Right ventricle myocardium superior (tissue), 1 donor: ENCODE results near the gene ALDH1A3. TPM values are rescaled to one million over a fixed set of nuclear protein-coding genes. Genes with fewer than 3 reads are reported as not detected.

Source experiments
- ATAC-seq: fragments of 200-7000 bp; cut with Tn5 transposase; one replicate; pipeline ENCODE4 v1.9.1; 2020; ENCODE audit warnings: mild to moderate bottlenecking; ENCODE audit not compliant: poor library complexity
- DNase-seq: peaks from one replicate; pipeline ENCODE4 v3.0.0-alpha.2; 2020
- intact Hi-C: fragments of 100-400 bp; cut with DNase I; formaldehyde crosslinking; loops from one replicate; pipeline ENCODE4 v1.11.2; 2022
- total RNA-seq: library from RNA; stranded (reverse); fragmentation: NEBNext Ultra II Directional; extraction: Animal tissue kit (Norgen Biotek cat#: 25700); gene quantifications from one replicate; pipeline ENCODE4 v1.2.1, GENCODE V29; 2021
- donor health status: DM: no; HTN: yes; CAD: no; lungs with severe emphysema.

Gene ALDH1A3
- total RNA-seq, 1 donor from 2014 or later: 2.9 TPM

GRCh38 chr15:100918034-100918689 is 38.5 kb downstream of the ALDH1A3 start:
- intact Hi-C loops: loop anchor here (5.0 kb wide), 1 partner anchor 89 kb away; no protein-coding TSS in a partner anchor
- DNase-seq (peak; percentile 89), ATAC-seq (peak; percentile 95)

- intact Hi-C loops: loop anchor here (5.0 kb wide), 1 partner anchor 88 kb away; no protein-coding TSS in a partner anchor
- peak; percentile 77 for ATAC-seq
- peak; percentile 72 for DNase-seq
These were observed 39.3 kb downstream of the ALDH1A3 start, which contains the start of gene LRRK1 for GRCh38 chr15:100918690-100919480. LRRK1 (plus strand) TSS chr15:100919357; CDS start chr15:100924633, 5,276 bp downstream.

DNA sequence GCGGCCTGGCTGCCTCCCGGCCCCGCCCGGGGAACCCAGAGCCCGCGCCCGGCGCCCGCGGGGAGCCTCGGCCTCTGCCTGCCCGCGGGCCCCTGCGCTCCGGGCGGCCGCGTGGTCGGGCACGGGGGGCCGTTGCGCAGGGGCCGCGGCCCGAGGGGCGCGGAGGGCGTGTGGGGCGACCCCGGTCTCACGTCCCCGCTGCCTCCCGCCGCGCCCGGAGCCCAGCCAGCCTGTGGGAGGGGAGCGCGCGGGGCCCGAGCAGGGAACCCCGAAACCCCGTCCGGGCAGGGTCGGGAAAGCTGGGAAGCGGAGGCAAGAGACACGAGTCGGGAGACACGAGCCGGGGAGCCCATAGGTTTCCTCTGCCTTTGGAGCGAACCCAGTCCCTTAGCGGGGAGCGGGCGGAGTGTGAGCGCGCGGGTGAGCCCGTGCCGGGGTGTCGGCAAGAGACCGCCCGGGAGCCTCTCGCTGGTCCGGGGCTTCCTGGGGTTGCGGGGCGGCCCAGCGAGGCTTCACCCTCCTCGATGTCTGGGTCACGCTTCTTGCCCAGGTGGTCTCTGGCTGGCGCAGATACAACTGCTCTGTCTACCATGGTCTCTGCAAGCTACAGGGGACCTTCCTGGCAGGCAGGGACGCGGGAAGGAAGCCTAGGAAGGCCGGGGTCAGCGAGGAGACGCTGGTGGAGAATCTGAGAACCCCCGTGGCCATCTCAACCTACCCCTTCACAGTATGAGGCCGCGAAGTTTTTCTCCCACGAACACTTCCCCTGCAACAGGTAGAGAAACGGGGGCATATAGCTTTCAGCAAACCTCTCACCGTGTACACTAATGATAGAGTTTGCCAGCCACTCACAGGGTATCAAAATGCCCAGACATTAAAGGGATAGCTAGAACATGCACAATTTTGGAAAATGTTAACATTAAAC is 40.1 kb downstream of the ALDH1A3 start:
- intact Hi-C loops: loop anchor here (5.0 to 10.0 kb wide), 2 partner anchors 88 to 345 kb away; no protein-coding TSS in a partner anchor
- no peak for ATAC-seq
- no peak for DNase-seq

DNA sequence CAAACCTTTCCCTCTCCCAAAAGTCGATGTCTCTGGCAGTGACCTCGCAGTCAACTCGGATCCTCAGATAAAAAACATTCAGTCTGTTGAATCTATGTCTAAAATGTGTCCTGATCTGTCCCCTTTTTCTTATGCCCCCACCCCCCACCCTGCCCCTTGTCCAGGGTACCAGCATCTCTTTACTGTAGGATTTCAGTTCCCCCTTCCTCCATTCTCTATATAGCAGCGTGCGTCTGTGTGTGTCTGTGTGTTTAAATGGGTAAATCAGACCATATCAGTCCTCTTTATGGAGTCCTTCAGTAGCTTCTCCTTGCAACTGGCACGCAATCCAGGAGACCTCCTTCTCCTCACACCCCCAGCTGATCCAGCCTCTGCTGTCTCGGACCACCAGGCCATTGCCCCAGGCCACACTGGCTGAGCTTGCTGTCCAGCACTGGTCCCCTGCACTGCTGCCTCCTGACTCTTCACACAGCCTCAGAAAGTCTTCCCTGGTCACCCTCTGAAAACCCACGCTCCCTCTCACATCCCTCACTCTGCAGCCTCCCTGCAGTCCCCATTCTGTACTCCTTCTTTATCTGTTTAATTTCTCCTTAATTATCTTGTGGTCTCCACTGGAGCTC is 41.0 kb downstream of the ALDH1A3 start:
- ATAC-seq (no peak), DNase-seq (no peak)
- intact Hi-C loops: loop anchor here (10.0 kb wide), 1 partner anchor 344 kb away; no protein-coding TSS in a partner anchor

DNA sequence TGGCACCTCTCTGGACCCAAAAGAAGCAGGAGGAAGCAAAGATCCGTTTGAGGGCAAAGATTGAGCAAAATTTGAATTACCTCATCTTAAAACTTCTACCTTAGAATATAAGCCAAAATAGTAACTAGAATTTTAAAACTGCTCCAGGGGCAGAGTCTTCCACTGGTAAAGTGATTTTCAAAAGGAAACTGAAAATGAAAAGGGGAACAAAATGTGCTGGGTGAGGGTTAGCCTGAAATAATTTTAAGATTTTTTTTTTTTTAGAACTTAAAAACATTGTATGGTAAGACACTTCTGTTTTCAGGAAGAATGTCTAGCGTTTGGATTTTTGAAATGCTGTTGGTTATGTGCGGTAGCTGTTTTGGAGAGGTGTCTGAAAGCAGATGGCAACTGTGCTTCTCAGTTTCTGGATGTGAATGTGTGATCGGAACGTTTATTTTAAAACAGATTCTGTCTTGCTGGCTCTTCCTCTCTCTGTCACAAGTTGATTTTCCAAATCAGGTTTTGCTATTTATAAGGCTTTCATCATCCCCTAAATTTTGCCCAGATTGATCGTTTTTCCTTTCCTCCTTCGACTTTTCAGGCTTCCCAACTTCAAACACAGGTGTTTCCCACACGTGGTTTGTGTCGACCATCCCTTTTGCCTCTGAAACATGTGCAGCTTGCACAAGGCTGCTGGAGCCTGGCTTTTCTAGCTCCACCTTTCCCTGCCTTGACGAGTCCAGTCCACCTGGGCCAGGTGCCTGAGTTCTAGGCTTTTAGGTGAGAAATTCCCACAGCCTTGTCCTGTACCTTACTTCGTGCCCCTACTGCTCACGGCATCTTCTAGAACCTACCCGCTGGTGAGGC is 42.8 kb downstream of the ALDH1A3 start:
- DNase-seq: no peak
- intact Hi-C loops: loop anchor here (10.0 kb wide), 1 partner anchor 342 kb away; no protein-coding TSS in a partner anchor
- no peak for ATAC-seq

DNA sequence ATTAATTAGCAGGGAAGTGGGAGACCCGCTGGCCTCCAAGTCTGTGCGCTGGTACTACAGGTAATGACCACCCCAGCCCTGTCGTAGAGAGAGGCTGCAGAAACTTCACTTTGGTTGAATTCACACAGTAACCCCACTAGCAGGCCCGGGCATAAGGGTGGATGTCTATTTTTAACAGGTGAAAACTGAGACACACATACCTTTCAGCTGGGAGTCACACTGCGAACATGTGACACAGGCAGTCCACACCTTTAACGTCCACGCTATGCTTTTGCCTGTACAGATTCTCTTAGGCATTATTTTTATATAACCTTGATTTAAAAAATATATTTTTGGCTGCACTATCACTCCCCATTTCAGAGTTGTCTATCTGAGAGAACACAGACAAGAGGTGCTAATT is 43.4 kb downstream of the ALDH1A3 start:
- intact Hi-C loops: loop anchor here (10.0 kb wide), 1 partner anchor 342 kb away; no protein-coding TSS in a partner anchor
- no peak for DNase-seq
- no peak for ATAC-seq

DNA sequence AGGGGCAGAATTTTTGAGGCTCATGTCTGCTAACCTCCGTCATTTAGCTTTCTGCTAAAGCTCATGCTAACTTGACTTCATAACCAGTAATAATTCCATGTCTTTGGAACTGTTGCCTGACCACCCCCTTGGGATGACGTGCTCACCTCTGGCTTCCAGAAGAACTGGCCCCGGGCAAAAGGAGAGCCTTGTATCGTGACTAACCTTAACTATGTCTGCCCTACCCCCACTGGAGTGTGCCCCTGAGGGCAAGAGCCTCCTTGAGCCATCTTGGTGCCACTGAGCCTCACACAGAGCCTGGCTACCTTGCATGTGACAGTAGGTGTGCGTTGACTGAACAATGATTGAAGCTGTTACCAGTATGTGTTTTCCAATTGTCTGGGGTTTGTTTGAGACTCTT is 44.3 kb downstream of the ALDH1A3 start:
- ATAC-seq: no peak
- intact Hi-C loops: loop anchor here (10.0 kb wide), 1 partner anchor 341 kb away; no protein-coding TSS in a partner anchor
- DNase-seq: no peak

DNA sequence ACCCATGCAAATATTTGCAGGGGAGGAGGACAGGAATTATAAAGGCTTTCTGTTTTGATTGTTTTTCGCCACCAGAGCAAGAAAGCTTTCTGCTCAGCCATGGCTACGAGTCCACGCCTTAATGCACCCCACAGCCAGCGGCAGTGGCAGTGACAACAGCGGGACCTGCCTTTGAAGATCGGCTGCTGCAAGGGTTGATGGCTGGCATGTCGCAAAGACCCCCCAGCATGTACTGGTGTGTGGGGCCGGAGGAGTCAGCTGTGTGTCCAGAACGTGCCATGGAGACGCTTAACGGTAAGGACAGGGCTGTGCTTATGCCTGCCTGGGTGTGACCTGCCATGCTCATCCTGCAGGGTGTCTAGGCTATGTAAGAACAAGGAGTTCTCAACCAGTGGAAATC is 44.8 kb downstream of the ALDH1A3 start:
- ATAC-seq (no peak), DNase-seq (no peak)
- intact Hi-C loops: loop anchor here (10.0 kb wide), 1 partner anchor 340 kb away; no protein-coding TSS in a partner anchor

GRCh38 chr15:100925480-100925879 is 45.8 kb downstream of the ALDH1A3 start:
- intact Hi-C loops: loop anchor here (10.0 kb wide), 1 partner anchor 339 kb away; no protein-coding TSS in a partner anchor
- DNase-seq: no peak
- ATAC-seq: no peak

GRCh38 chr15:100926258-100926657 is 46.6 kb downstream of the ALDH1A3 start:
- intact Hi-C loops: loop anchor here (10.0 kb wide), 1 partner anchor 339 kb away; no protein-coding TSS in a partner anchor
- ATAC-seq (no peak), DNase-seq (no peak)

DNA sequence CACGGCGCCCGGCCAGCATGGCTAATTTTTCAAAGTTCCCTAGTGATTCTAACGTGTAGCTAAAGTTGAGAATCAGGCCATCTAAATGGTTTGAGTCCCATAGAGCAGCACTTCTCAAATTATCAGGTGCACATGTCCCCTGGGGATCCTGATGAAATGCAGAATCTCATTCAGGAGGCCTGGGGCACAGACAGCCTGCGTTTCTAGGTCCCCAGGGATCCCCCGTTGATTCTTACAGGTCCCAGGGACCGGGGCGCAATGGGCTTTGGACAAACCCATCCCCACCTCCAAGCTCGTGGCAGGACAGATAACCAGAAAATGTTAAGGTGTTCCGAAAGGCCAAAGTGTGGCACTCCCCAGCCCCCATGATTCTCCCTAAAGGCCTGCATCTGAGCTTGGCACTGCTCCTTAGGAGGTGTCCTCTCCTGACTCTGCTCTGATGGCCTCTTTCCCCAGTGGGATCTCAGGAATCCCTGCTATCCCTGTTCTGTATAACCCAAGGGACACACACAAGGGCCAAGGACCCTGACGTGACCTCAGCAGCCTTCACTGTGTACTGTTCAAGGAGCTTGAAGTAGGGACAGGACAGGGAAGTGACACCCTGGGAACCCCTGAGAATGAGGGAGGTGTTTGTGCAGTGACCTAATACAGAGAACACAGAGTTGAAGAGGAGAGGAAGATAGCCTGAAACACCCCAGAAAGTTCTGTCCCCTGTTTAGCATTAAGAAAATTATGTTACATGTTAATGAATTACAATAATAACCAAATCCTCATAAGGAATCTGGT is 47.5 kb downstream of the ALDH1A3 start:
- DNase-seq: no peak
- intact Hi-C loops: loop anchor here (10.0 kb wide), 1 partner anchor 338 kb away; no protein-coding TSS in a partner anchor
- ATAC-seq: no peak

GRCh38 chr15:100928632-100929280 is 49.1 kb downstream of the ALDH1A3 start:
- intact Hi-C loops: loop anchor here (10.0 kb wide), 1 partner anchor 336 kb away; no protein-coding TSS in a partner anchor
- ATAC-seq (no peak), DNase-seq (no peak)

DNA sequence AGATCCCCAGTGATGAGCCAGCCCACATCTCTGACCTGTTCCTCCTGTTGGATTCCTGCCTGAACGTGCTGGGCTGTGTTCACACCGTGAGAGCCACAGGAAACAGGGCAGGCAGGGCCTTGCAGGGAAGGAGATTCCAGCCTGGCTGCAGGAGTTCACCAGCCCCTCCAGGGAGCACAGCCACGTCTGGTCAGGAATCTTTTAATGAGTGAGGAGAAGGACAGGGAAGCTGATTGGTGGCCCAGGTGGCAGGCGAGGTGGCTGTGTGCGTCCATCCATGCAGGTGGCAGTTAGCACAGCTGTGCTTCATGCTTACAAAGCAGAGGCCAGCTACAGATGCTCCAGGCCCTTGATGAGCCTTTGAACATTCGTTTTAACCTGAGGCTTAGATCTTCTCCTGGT is 50.0 kb downstream of the ALDH1A3 start:
- intact Hi-C loops: loop anchor here (10.0 kb wide), 2 partner anchors 55 to 335 kb away; partner anchors contain the start of gene ALDH1A3
- ATAC-seq: no peak

DNA sequence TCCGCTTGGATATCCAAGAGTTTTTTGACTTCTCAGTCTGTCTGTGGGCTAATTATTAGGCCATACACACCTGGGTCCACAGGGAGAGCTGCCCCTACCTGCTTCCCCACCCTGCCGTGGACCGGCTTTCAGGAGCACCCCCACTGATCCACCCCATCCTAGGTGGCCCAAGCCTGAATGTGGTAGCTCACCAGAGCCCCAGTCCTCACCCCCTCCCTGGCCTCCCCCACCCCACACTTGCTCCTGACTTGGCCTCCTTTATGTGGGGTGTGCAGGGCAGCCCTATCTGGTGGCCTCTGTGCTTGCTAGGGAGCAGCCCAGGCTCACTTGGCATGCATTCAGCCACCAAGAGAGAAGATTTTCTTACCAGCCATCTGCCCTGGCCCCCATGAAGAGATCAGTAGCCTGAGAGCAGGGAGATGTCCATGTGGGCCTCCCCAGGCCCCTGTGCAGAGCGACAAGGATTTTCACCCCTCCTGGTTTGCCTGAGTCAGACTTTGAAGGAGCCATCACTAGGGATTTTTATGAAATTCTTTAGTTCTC is 50.7 kb downstream of the ALDH1A3 start:
- no peak for ATAC-seq
- no peak for DNase-seq
- intact Hi-C loops: loop anchor here (10.0 kb wide), 1 partner anchor 56 kb away; the partner anchor contains the start of gene ALDH1A3

More for the DNA sequence above, 50.0 kb downstream of the ALDH1A3 start:
- DNase-seq: no peak
